Breast epithelium (tissue), 3 donors: ENCODE data around the gene CLDND1.

ENCODE experiments used
- POLR2A ChIP-seq: fragments of 450-650 bp; IDR thresholded peaks from one replicate; pipeline ENCODE4 v1.6.1; 2016; ENCODE audit warnings: antibody characterized with exemption, mild to moderate bottlenecking, moderate library complexity
- TF ChIP-seq, protein P1 (sequence below), 3 donors: fragments of 450-650 bp; IDR thresholded peaks; one replicate each; pipeline ENCODE4 v1.5.1; 2016 to 2017; ENCODE audit warnings: antibody characterized with exemption in 3 of 3, mild to moderate bottlenecking in 3 of 3, moderate library complexity in 3 of 3

DNA sequence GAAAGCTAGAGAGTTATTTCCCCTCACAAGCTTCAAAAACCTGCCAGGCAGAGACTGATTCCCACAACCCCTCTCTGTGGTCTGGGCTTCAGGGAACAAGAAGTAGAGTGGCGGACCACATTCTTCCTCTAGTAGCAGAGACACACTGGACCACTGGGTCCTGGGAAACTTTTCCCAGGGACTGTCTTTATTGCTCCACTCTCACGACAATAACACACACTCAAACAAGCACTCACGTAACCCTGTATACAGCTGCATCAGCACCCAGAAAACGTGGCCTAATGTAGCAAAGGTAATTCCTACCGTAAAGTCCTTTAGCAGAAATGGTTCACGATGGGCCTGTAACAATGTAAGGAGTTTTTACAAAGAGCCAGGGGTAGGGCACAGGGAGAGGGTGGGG lies 43.1 kb upstream of the CLDND1 start:
- TF ChIP-seq, protein P1, sequence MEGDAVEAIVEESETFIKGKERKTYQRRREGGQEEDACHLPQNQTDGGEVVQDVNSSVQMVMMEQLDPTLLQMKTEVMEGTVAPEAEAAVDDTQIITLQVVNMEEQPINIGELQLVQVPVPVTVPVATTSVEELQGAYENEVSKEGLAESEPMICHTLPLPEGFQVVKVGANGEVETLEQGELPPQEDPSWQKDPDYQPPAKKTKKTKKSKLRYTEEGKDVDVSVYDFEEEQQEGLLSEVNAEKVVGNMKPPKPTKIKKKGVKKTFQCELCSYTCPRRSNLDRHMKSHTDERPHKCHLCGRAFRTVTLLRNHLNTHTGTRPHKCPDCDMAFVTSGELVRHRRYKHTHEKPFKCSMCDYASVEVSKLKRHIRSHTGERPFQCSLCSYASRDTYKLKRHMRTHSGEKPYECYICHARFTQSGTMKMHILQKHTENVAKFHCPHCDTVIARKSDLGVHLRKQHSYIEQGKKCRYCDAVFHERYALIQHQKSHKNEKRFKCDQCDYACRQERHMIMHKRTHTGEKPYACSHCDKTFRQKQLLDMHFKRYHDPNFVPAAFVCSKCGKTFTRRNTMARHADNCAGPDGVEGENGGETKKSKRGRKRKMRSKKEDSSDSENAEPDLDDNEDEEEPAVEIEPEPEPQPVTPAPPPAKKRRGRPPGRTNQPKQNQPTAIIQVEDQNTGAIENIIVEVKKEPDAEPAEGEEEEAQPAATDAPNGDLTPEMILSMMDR (IDR thresholded peaks at IDR 0.05): no peak
- no peak for TF ChIP-seq POLR2A
